GM23338 (cell line): Measurements from ENCODE around the gene DPEP2NB. TPM values are rescaled to one million over a fixed set of nuclear protein-coding genes. Genes with fewer than 3 reads are reported as not detected.
"Not testable (repeated sequence)": the region's sequence is repeated elsewhere in the genome, so short reads cannot be mapped to it uniquely, and the experiment has no call there.

Experiments
- ATAC-seq: fragments of 200-7000 bp; cut with Tn5 transposase; 3 replicates; pipeline ENCODE4 v1.9.1; 2020
- DNase-seq: peaks from one replicate; pipeline ENCODE4 v3.0.0-alpha.2; 2015; ENCODE audit warnings: low spot score
- H2AFZ ChIP-seq: fragments of 200-600 bp; sonication (generic); 2 replicates; pipeline ENCODE4 v1.8.0; 2016; ENCODE audit warnings: antibody characterized with exemption, mild to moderate bottlenecking, moderate library complexity
- H3F3A ChIP-seq: fragments of 200-600 bp; sonication (generic); replicated peaks from 2 replicates; pipeline ENCODE4 v1.8.0; 2017; ENCODE audit warnings: antibody characterized with exemption, mixed run types, low read depth
- H3K27ac ChIP-seq: fragments of 200-600 bp; sonication (generic); 2 replicates; pipeline ENCODE4 v1.6.1; 2016; ENCODE audit warnings: low read depth
- H3K27me3 ChIP-seq: fragments of 200-600 bp; sonication (generic); 2 replicates; pipeline ENCODE4 v1.8.0; 2016; ENCODE audit warnings: mild to moderate bottlenecking, mixed run types, moderate library complexity; ENCODE audit not compliant: insufficient read depth
- H3K36me3 ChIP-seq: fragments of 200-600 bp; sonication (generic); 2 replicates; pipeline ENCODE4 v1.8.0; 2016; ENCODE audit warnings: mild to moderate bottlenecking; ENCODE audit not compliant: insufficient read depth
- H3K4me1 ChIP-seq: fragments of 200-600 bp; sonication (generic); 2 replicates; pipeline ENCODE4 v1.8.0; 2016; ENCODE audit warnings: mild to moderate bottlenecking, moderate library complexity; ENCODE audit not compliant: insufficient read depth
- H3K4me2 ChIP-seq: fragments of 200-600 bp; sonication (generic); 2 replicates; pipeline ENCODE4 v1.7.1; 2017; ENCODE audit warnings: mixed run types
- H3K4me3 ChIP-seq: fragments of 200-600 bp; sonication (generic); 2 replicates; pipeline ENCODE4 v1.6.1; 2016; ENCODE audit warnings: mixed run types
- H3K79me2 ChIP-seq: fragments of 200-600 bp; sonication (generic); replicated peaks from 2 replicates; pipeline ENCODE4 v1.8.0; 2017; ENCODE audit warnings: mild to moderate bottlenecking; ENCODE audit not compliant: insufficient read depth
- H3K9me2 ChIP-seq: fragments of 200-600 bp; sonication (generic); 2 replicates; pipeline ENCODE4 v1.8.0; 2017; ENCODE audit not compliant: insufficient read depth
- H4K20me1 ChIP-seq: fragments of 200-600 bp; sonication (generic); replicated peaks from 2 replicates; pipeline ENCODE4 v1.8.0; 2017; ENCODE audit warnings: mild to moderate bottlenecking; ENCODE audit not compliant: insufficient read depth
- H3K27ac Mint-ChIP-seq: 2 replicates; pipeline ENCODE4 v1.8.0; 2020; ENCODE audit warnings: inconsistent platforms, mild to moderate bottlenecking, moderate library complexity, mixed read lengths
- H3K27me3 Mint-ChIP-seq: 3 replicates; pipeline ENCODE4 v1.8.0; 2022; ENCODE audit warnings: low read depth, mild to moderate bottlenecking, moderate library complexity, mixed read lengths, inconsistent platforms; ENCODE audit not compliant: insufficient read depth, poor library complexity
- H3K36me3 Mint-ChIP-seq: 3 replicates; pipeline ENCODE4 v1.8.0; 2021; ENCODE audit warnings: low read depth, mild to moderate bottlenecking, inconsistent platforms, moderate library complexity, mixed read lengths
- H3K4me1 Mint-ChIP-seq: 3 replicates; pipeline ENCODE4 v1.8.0; 2020; ENCODE audit warnings: mild to moderate bottlenecking, inconsistent platforms, mixed read lengths
- H3K4me3 Mint-ChIP-seq: 3 replicates; pipeline ENCODE4 v1.8.0; 2021; ENCODE audit warnings: moderate library complexity, mild to moderate bottlenecking, inconsistent platforms, mixed read lengths
- H3K9me3 Mint-ChIP-seq: 3 replicates; pipeline ENCODE4 v1.8.0; 2020; ENCODE audit warnings: moderate library complexity, mild to moderate bottlenecking, inconsistent platforms, mixed read lengths
- ZNF114 ChIP-seq: fragments of 250-450 bp; sonication (Bioruptor Pico); IDR thresholded peaks from 2 replicates; pipeline ENCODE4 v1.5.0; 2020; ENCODE audit warnings: mild to moderate bottlenecking, moderate library complexity
- ZNF462 ChIP-seq: fragments of 250-450 bp; sonication (Bioruptor Pico); IDR thresholded peaks from 2 replicates; pipeline ENCODE4 v1.5.0; 2020; ENCODE audit warnings: mild to moderate bottlenecking, moderate library complexity
- polyA plus RNA-seq: library from polyadenylated mRNA; unstranded; fragments of >200 nt; fragmentation: Nextera tagmentation; extraction: Ambion mirVana; gene quantifications from 2 replicates; pipeline ENCODE4 v1.2.1, GENCODE V29; 2016
- total RNA-seq: library from RNA; depleted of rRNA; stranded (reverse); fragments of >200 nt; shearing (Covaris generic); gene quantifications from 2 replicates; pipeline ENCODE4 v1.2.3, GENCODE V29; 2014

The DPEP2NB gene
- total and polyA plus RNA-seq, 2 experiments from 2014 or later, result not detected

DNA sequence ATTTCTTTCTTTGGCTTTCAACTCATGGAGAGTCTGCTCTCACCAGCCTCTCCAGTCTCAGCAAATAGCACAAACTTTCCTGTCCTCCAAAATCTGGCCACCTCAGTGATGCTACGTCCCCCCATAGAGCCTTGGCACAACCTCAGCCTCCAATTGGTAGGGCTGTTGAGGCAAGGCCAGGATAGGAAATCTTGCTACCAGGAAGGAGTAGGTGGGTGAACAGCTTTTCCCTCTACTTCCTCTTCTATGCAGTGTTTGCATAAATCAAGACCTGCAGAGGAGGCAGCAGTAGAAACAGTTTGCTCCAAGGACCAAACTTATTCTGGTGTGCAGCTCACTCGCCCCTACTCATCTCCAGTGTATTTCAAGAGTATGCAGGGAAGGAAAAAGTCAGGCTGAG is 15.7 kb downstream of the DPEP2NB start (continued):
- TF ChIP-seq ZNF462 (CRISPR knock-in tag), result no peak
- no peak for TF ChIP-seq ZNF114

- H3K4me2 ChIP-seq, H3K27ac Mint-ChIP-seq, H3K79me2 ChIP-seq, ATAC-seq, H3K36me3 Mint-ChIP-seq, H3F3A ChIP-seq, H3K27ac ChIP-seq, H3K27me3 ChIP-seq, H4K20me1 ChIP-seq, H3K9me2 ChIP-seq, DNase-seq, H3K4me3 Mint-ChIP-seq, H3K9me3 Mint-ChIP-seq, H3K4me3 ChIP-seq, H3K4me1 ChIP-seq, H3K4me1 Mint-ChIP-seq, H3K27me3 Mint-ChIP-seq, H3K36me3 ChIP-seq: not testable (repeated sequence)
- peak within 1 kb of the TSS; percentile 63 for H2AFZ ChIP-seq
These were observed 16.7 kb downstream of the DPEP2NB start, which contains the start of gene DPEP2 for GRCh38 chr16:67998779-67999688. DPEP2 (minus strand) TSS chr16:67999484; CDS start chr16:67993212, 6,272 bp downstream.

GRCh38 chr16:67998231-67998778 is 17.4 kb downstream of the DPEP2NB start:
- not testable (repeated sequence) for H3K27me3 ChIP-seq, H3K79me2 ChIP-seq, ATAC-seq, H3K9me2 ChIP-seq, H4K20me1 ChIP-seq, H3K27me3 Mint-ChIP-seq, H3F3A ChIP-seq, DNase-seq, H3K4me2 ChIP-seq, H3K36me3 ChIP-seq, H3K36me3 Mint-ChIP-seq, H3K4me3 ChIP-seq, H3K4me1 ChIP-seq, H3K4me3 Mint-ChIP-seq, H3K27ac ChIP-seq, H3K9me3 Mint-ChIP-seq, H3K4me1 Mint-ChIP-seq, H3K27ac Mint-ChIP-seq
- peak overlapping the region; percentile 85; the same call in 1 of the 2 replicates for H2AFZ ChIP-seq
